LNCAP (cell line): ENCODE results near the gene SFPQ.

ENCODE experiments used
- TF ChIP-seq, protein P1 (sequence below): fragments of 450-650 bp; IDR thresholded peaks from 2 replicates; pipeline ENCODE4 v1.5.1; 2017; ENCODE audit warnings: mild to moderate bottlenecking

Gene SFPQ

DNA sequence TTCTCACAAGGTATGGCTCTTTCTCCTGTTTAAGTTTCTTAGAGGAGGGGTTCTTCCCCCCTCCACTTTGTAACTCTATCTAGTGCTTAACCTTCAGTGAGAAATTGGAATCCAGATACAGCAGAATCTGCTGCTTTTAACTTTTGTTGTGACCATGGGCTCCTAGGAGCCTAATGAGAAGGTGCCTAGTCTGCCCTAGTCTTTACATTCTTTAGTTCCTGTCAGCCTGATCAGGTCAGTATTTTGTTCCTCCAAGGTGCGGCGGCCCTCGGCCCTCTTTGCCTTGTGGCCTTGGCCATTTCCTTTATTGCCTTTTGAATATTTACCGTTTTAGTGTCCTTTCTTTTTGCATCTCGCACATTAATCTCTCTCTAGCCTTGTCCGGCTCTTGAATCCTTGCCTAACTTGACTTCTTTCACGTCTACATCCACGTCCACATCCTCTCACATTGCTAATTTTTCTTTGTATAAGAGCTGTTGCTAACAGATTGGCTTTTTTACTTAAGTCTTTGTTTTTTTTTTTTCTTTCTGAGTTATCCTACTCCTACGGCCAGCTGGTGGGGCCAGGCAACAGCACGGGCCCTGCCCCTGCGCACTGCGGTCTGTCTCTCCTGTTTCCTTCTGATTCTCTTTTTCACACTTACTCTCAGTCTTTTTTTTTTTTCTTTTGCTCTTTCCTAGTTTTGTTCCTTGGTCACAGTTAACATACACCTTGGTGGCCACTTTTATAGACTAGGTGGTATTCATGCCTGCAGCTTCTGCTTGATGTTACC, 49.0 kb downstream of the SFPQ start:
- TF ChIP-seq, protein P1, sequence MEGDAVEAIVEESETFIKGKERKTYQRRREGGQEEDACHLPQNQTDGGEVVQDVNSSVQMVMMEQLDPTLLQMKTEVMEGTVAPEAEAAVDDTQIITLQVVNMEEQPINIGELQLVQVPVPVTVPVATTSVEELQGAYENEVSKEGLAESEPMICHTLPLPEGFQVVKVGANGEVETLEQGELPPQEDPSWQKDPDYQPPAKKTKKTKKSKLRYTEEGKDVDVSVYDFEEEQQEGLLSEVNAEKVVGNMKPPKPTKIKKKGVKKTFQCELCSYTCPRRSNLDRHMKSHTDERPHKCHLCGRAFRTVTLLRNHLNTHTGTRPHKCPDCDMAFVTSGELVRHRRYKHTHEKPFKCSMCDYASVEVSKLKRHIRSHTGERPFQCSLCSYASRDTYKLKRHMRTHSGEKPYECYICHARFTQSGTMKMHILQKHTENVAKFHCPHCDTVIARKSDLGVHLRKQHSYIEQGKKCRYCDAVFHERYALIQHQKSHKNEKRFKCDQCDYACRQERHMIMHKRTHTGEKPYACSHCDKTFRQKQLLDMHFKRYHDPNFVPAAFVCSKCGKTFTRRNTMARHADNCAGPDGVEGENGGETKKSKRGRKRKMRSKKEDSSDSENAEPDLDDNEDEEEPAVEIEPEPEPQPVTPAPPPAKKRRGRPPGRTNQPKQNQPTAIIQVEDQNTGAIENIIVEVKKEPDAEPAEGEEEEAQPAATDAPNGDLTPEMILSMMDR, result no peak

DNA sequence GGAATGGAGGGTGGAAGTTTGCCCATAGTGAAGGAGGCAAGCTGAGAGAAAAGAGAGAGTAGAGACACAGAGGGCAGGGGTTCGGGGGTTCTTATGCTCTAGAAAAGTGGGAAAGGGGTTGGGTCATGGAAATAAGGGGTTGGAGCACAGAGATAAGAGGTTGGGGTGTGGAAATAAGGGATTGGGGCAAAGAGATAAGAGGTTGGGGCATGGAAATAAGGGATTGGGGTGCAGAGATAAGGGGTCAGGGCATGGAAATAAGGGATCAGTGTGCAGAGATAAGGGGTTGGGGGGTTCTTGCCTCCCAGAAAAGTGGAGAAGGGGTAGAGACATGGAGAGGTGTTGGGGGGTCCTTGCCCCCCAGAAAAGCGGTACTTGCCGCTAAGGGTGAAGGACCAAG, 56.2 kb downstream of the SFPQ start:
- TF ChIP-seq, protein P1, result no peak
